Activated CD8-positive, alpha-beta memory T cell treated with anti-CD3 and anti-CD28 coated beads for 36 hours (primary cell): ENCODE measurements around the gene NXPE3. TPM values are rescaled to one million over a fixed set of nuclear protein-coding genes. Genes with fewer than 3 reads are reported as not detected.
"Not testable (repeated sequence)": the region's sequence is repeated elsewhere in the genome, so short reads cannot be mapped to it uniquely, and the experiment has no call there.

ENCODE experiments used
- CTCF ChIA-PET: fragments of 350-600 bp; sonication (Branson Sonifier 250); formaldehyde crosslinking; loops from one replicate; lab custom pipeline; 2021; ENCODE audit warnings: antibody characterized with exemption; lab: Charles Lee
- POLR2A ChIA-PET: fragments of 350-600 bp; sonication (Branson Sonifier 250); formaldehyde crosslinking; loops from one replicate; lab custom pipeline; 2021; ENCODE audit warnings: antibody characterized with exemption; lab: Charles Lee
- total RNA-seq, 2 experiments: library from RNA; stranded (reverse); gene quantifications; one replicate each; pipeline ENCODE4 v1.2.3, GENCODE V29; 2021

The NXPE3 gene
- total RNA-seq = 10 to 100 TPM; 16.3 to 16.8 TPM

GRCh38 chr3:101779047-101779821 lies at the start of gene NXPE3:
NXPE3 (plus strand) TSS chr3:101779211; CDS start chr3:101785597, 6,386 bp downstream.
- ChIA-PET CTCF (interaction anchor here (0.8 to 1.2 kb wide), 2 partner anchors 10 to 55 kb away, joined by 3 to 4 read pairs; partner anchors contain the start of gene CEP97), POLR2A (interaction anchor here (0.6 to 1.4 kb wide), 3 partner anchors 54 to 93 kb away, joined by 4 to 6 read pairs (median 4); partner anchors contain the start of genes CEP97, NFKBIZ and RPL24)

- CTCF ChIA-PET = no interaction called here
- POLR2A ChIA-PET = no interaction called here
Observed at GRCh38 chr3:101729586-101729985, 49.4 kb upstream of the NXPE3 start.

GRCh38 chr3:101730839-101731238 lies 48.2 kb upstream of the NXPE3 start:
- CTCF ChIA-PET = no interaction called here
- POLR2A ChIA-PET = no interaction called here

- CTCF ChIA-PET = no interaction called here
- POLR2A ChIA-PET = no interaction called here
Observed at GRCh38 chr3:101732240-101732641, 46.8 kb upstream of the NXPE3 start.

DNA sequence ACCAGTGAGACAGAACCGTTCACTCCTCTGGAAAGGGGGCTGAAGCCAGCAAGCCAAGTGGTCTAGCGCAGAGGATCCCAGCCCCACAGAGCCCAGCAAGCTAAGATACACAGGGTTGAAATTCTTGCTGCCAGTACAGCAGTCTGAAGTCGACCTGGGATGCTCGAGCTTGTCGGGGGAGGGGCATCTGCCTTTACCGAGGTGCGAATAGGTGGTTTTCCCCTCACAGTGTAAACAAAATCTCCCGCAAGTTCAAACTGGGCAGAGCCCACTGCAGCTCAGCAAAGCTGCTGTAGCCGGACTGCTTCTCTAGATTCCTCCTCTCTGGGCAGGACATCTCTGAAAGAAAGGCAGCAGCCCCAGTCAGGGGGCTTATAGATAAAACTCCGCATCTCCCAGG lies 43.2 kb upstream of the NXPE3 start:
- ChIA-PET CTCF (interaction anchor here (0.9 kb wide), 1 partner anchor 48 kb away, joined by 3 read pairs; no protein-coding TSS in a partner anchor), POLR2A (no interaction called here)

DNA sequence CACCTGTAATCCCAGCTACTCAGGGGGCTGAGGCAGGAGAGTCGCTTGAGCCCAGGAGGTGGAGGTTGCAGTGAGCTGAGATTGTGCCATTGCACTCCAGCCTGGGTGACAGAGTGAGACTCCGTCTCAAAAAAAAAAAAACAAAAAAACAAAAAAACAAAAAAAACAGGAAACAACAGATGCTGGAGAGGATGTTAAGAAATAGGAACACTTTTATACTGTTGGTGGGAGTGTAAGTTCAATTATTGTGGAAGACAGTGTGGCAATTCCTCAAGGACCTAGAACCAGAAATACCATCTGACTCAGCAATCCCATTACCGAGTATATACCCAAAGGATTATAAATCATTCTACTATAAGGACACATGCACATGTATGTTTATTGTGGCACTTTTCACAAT lies 37.1 kb upstream of the NXPE3 start:
- CTCF ChIA-PET = interaction anchor here (0.8 kb wide), 1 partner anchor 14 kb away, joined by 3 read pairs; no protein-coding TSS in a partner anchor
- POLR2A ChIA-PET = not testable (repeated sequence)

GRCh38 chr3:101744811-101745210 lies 34.2 kb upstream of the NXPE3 start:
- CTCF ChIA-PET = interaction anchor here (0.7 kb wide), 1 partner anchor 61 kb away, joined by 3 read pairs; no protein-coding TSS in a partner anchor
- POLR2A ChIA-PET = no interaction called here

DNA sequence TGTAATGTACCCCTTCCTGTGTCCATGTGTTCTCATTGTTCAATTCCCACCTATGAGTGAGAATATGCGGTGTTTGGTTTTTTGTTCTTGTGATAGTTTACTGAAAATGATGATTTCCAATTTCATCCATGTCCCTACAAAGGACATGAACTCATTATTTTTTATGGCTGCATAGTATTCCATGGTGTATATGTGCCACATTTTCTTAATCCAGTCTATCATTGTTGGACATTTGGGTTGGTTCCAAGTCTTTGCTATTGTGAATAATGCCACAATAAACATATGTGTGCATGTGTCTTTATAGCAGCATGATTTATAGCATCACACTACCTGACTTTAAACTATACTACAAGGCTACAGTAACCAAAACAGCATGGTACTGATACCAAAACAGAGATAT lies 33.1 kb upstream of the NXPE3 start:
- CTCF ChIA-PET, POLR2A ChIA-PET: not testable (repeated sequence)

- CTCF ChIA-PET, POLR2A ChIA-PET: not testable (repeated sequence)
Observed at GRCh38 chr3:101753386-101754113, 25.5 kb upstream of the NXPE3 start.

- ChIA-PET CTCF (no interaction called here), POLR2A (no interaction called here)
Observed at GRCh38 chr3:101758224-101758623, 20.8 kb upstream of the NXPE3 start.

DNA sequence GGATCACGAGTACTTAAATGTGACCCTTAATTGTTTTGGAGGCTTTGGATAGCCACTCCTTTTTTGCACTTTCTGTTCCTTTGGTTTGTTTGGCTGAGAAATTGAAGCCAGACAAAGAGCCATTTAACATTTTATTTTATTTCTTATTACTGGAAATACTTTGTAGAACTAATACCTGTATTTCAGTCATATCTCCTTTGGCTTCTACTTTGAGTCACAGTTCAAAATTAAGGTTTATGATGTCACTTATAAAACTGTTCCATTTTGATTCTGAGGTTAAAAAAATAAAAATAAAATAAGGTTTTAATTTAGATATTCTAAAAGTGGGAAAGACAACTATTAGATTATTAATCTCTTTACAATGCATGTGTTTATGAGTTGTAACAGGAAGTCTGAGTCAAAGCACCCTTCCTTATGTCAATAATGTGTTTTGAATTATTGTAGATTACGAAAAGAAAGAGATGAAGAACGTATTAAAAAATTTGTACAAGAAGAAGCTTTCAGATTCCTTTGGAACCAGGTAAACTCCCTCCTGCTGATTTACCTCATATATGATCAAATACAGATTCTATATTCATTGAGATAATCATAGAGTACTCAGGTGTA lies 16.9 kb upstream of the NXPE3 start:
- POLR2A ChIA-PET = no interaction called here
- CTCF ChIA-PET = no interaction called here

GRCh38 chr3:101777745-101778281 lies 1.2 kb upstream of the NXPE3 start:
- CTCF ChIA-PET, POLR2A ChIA-PET: not testable (repeated sequence)

DNA sequence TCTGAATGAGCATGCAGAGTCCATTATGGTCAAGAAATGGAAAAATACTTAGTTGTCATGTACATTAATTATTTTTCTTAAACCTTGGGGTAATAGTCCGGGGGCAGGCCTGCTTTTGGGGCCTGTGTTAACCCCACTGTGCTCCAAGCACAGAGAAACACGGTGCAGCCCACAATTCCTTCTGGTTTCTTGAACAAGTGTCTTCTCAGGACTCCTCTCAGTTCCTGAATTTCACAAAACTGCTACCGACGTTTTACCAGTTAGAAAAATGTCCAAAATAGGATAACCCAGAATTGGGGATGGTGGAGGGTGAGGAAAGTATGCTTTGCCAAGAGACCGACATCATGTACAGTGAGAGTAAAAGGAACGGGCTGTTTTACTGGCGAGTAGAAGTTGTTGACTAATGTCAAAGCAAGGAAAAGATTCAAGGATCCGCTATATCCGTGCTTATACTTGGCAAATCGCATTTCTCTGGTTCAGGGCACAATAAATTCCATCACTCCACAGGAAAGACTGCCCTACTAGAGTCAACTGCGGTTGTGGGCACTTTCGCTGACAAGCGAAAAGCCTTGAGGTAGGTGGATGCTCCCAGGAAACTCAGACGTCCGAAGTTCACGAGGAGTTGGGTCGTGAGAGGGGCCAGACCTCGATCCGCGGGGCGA lies 495 bp upstream of the NXPE3 start:
- ChIA-PET CTCF (interaction anchor here (0.8 to 1.2 kb wide), 2 partner anchors 11 to 54 kb away, joined by 3 to 4 read pairs; partner anchors contain the start of gene CEP97), POLR2A (interaction anchor here (1.2 to 1.4 kb wide), 2 partner anchors 54 to 71 kb away, joined by 4 to 6 read pairs; partner anchors contain the start of genes CEP97 and NFKBIZ)

DNA sequence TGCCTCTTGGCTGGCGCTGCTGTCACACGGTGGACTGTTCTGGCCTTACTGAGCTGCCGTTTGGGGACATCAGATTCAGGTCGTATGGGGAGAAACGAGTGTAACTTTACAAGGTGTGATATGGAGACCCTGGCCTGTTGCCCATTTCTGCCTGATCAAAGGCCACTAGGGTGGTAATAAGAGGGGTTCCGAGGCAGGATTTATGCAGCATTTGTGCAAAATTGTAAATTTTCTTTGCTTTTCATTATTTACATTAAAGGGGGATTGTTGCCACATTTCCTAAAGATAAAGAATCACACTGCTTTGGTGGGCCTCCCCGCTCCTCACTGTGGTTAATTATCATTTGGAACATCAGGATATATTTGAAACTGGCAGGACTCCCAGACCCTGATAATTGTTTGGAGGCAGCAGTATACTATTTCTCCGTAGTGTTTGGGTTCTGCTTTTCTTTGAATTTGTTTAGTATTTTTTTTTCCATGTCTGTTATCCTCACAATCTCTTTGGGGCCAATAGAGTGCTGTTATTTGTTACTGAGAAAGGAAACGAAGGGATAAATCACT lies 891 bp downstream of the NXPE3 start:
- ChIA-PET CTCF (interaction anchor here (1.2 kb wide), 1 partner anchor 9 kb away, joined by 4 read pairs; no protein-coding TSS in a partner anchor), POLR2A (interaction anchor here (1.4 kb wide), 1 partner anchor 70 kb away, joined by 4 read pairs; the partner anchor contains the start of gene NFKBIZ)

DNA sequence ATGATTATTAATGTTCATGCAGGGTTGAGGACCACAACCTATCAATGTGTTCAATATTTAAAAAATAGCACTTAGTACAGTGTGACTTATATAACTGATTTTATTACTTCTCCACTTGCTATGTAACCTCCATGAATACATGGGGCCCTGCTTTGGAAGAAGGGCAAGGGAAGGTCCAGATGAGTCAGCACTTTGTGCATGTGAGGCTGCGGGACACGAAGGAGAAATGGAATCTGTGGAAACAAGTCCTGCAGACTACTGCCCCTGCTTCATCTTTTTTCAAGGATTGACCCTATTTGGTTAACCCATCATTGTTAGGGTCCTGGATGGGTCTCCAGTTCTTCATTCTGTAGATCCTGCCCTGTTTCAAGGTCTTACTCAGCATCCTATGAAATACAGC lies 1.6 kb downstream of the NXPE3 start:
- CTCF ChIA-PET = no interaction called here
- POLR2A ChIA-PET = no interaction called here

DNA sequence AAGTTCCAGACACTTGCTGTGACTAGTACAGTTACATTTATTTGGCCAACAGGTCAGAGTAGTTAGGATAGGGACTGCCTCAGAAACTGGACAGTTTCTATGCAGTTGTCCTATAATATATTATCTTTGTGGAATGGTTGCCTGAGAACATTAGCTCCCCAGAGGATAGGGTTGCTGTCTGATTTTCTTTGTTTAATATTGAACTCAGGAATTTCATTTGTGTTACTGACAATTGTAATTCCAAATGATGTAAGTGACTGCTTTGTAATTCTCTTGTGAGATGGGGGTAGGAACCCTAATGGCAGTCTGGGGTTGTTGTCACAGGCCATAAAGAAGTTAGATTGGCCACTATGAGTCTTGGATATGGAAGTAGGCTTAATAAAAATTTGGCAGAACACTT lies 2.2 kb downstream of the NXPE3 start:
- ChIA-PET POLR2A (no interaction called here), CTCF (no interaction called here)

DNA sequence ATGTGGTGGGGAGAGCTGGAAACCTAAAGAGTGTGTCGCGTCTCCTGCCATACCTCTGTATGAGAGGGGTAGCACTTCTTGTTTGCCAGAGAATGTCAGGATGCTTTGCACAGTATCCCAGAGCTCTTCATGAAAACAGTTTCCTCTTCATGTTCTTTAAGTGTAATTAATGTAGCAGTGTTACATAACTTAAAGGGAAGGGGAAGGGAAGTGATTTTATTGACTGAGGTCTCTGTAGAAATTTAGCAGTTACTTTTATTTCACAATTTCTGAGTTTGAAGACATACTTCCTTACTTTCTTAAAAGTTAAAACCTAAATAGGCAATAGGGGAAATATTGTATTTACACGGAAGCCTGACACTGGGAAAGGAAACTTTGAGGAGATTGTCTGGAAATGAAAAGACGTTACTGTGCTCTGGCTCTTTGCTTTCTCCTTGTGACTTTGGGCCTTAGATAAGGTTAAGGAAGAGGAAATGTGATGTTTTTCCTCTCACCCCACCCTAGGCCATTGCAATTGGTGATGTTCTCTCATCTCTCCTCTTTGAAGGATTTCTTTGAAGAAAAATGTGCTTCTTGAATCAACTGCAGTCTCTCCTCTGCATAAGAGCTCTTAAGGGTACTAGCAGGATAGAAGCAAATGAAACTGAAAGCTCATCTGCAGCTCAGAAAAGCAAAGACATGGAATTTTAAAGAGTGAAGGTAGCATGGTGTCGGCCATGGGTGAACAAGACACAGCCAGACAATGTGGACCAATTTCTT lies 6.0 kb downstream of the NXPE3 start:
- CTCF ChIA-PET = interaction anchor here (1.1 kb wide), 2 partner anchors 17 to 18 kb away, joined by 3 to 4 read pairs; no protein-coding TSS in a partner anchor
- POLR2A ChIA-PET = no interaction called here

- ChIA-PET CTCF (no interaction called here), POLR2A (no interaction called here)
Observed at GRCh38 chr3:101791778-101792177, 12.8 kb downstream of the NXPE3 start.
